HG03064 (cell line): ENCODE measurements around the gene LCNL1.

Source experiments
- ATAC-seq: cut with Tn5 transposase; IDR thresholded peaks from one replicate; pipeline ENCODE4 v1.9.1; 2021; ENCODE audit warnings: low read depth; ENCODE audit not compliant: unreplicated experiment

Gene LCNL1

GRCh38 chr9:136946228-136947027 is 36.4 kb upstream of the LCNL1 start:
- ATAC-seq, result no peak

- no peak for ATAC-seq
These were observed 35.5 kb upstream of the LCNL1 start for GRCh38 chr9:136947028-136947891.

DNA sequence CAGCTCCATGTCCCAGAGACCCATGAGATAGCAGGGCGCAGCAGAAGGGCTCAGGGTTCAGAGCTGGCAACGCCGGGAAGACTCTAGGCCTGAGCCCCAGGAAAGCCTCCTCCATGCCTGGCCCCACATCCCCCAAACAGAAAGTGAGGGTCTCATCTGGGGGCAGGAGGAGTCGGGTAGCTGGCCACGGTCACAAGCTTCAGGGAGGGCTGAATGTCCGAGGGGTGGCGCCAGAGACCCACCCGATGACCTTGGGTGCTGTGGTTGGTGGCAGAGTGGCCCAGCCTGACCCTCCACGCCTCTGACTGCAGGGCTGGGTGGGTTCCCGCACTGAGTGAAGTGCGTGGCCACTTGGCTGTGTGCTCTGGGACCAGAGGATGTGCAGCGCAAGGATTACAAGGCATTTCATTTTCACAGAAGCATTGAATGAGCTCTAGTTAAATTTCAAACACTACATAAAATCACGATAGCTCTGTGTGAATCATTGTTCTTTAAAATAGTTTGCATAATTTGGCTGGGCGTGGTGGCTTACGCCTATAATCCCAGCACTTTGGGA is 34.8 kb upstream of the LCNL1 start:
- no peak for ATAC-seq

DNA sequence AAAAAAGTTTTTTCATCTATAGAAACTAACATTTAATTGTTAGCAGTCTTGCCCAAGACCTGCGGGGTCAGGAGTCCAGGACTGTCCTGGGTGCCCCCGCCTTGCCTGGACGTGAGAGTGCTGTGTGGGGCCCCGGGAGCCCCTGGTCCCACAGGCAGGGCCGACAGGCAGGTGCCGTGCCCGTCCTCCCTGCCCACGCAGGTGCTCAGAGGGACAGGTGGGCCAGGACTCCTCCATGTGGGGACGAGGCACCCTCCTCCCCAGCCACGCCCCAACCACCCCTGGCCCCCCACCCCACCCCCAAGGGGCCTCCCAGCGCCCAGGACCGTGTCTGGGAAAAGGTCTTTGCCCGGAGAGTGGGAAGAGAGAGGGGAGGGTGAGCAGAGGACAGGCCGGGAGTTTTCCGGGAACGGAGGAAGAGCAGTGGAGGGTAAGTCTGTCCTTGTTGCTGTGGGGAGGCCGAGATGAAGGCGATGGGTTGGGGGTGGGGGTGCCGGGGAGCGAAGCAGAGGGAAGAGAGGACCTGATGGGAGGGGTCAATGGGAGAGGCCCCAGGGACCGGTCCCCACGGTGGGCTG is 33.5 kb upstream of the LCNL1 start:
- ATAC-seq, result no peak

- ATAC-seq, result peak; percentile 54
These were observed 32.8 kb upstream of the LCNL1 start for GRCh38 chr9:136949817-136950655.

- ATAC-seq, result no peak
These were observed 32.0 kb upstream of the LCNL1 start for GRCh38 chr9:136950656-136951276.

DNA sequence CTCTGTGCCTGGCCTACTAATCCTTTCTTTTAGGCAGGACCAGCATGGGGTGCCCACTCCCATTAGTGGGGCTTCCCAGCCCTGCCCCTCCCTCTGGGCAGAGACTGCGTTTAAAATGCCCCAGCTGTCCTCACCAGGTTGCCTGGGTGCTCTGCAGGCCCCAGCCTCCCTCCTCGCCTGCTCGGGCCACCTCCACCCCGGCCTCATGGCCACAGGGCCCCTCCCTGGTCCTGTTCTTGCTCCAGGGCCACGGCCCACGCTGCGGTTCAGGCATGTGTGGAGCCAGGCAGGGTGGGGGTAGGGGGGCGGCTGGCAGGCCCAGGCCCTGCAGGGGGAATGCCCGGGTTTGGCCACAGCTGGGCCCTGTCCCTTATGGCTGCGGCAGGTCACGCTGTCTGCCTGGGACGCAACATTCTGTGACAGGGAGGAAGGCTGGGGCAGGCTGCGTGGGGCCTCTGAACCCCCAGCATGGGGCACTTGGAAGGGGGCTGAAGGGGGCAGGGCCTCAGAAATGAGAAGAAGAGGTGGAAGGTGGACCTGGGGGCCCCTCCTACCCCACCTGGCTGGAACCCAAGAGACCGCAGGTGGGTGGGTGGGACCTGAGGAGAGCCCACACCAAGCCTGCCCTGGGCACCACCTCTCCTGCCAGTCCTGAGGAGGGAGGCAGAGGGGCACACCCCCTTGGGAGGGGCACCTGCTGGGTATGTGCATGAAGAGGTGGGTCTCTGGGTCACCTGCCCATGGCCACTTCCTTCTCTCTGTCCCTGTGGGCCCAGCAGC is 31.1 kb upstream of the LCNL1 start, which contains the start of gene LCN12:
Gene LCN12, plus strand, starts transcription at position 733 of the 780 bp plus-strand sequence. CDS start 55 bp downstream, outside the sequence.
- no peak for ATAC-seq

- no peak for ATAC-seq
These were observed 30.4 kb upstream of the LCNL1 start for GRCh38 chr9:136952321-136952850.

- ATAC-seq, result no peak
These were observed 29.7 kb upstream of the LCNL1 start for GRCh38 chr9:136952876-136953770.

- no peak for ATAC-seq
These were observed 29.0 kb upstream of the LCNL1 start for GRCh38 chr9:136953771-136954269.

DNA sequence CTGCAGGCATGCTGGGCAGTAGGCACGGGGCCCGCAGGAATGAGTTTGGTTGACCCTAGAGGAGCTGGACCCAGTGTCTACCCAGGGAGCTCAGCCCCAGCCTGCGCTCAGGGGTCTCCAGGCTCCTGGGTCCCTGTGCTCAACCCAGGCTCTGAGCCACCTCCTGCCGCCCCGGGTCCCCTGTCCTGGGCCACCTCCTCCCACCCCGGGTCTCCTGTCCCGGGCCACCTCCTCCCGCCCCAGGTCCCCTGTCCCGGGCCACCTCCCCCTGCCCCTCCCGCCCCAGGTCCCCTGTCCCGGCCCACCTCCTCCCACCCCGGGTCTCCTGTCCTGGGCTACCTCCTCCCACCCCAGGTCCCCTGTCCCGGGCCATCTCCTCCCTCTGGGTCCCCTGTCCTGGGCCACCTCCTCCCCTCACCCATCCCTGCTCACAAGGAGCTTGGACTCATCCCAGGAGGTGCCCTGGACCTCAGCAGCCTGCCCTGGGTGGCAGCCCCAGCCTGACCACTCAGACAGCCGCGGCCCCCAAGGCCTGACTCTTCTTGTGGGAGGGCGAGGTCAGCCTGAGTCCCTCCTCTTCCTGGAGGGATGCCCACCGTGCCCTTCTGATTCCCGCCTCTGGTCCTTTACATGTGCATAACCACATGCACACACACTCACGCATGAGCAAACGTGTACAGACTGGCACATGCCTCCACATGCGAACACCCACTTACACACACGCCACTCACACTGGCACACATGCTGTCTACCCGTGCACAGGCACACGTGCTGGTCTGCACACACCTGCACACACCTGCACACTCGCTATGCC is 28.3 kb upstream of the LCNL1 start:
- no peak for ATAC-seq

- no peak for ATAC-seq
These were observed 27.4 kb upstream of the LCNL1 start for GRCh38 chr9:136955202-136955942.

DNA sequence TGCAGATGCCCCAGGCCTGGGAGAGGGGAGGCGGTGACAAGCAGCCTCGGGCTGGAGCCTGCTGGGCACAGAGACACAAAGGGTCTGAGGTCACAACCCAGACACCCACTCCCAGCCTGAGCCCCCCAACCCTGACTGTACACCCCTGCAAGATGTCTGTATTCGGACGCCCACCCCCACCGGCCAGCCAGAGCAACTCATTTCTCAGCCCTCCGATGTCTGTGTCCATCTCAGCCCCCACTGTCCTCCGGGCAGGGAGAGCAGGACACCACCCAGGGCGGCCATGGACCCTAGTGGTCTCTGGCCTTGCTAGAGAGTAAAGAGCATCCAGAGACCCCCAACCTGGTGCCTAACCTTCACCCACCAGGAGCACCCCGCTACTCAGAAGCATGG is 26.9 kb upstream of the LCNL1 start:
- ATAC-seq, result no peak

GRCh38 chr9:136956604-136957003 is 26.2 kb upstream of the LCNL1 start:
- ATAC-seq, result no peak

- no peak for ATAC-seq
These were observed 25.3 kb upstream of the LCNL1 start for GRCh38 chr9:136957461-136957860.

GRCh38 chr9:136957901-136958300 is 24.9 kb upstream of the LCNL1 start:
- no peak for ATAC-seq
